ENCODE data around the gene LRRC30.

GRCh38 chr18:7224198-7224597, 6.7 kb upstream of the LRRC30 start:
- TF ChIP-seq POLR2A (IDR thresholded peaks at IDR 0.05), result no peak
- TF ChIP-seq EP300 (IDR thresholded peaks at IDR 0.05), result no peak
- no peak for TF ChIP-seq CTCF (IDR thresholded peaks at IDR 0.05)

Measured in suprapubic skin (tissue), 3 donors.